HG03558 (cell line): ENCODE measurements around the gene UPK3BL1.
"Not testable (repeated sequence)": the region's sequence is repeated elsewhere in the genome, so short reads cannot be mapped to it uniquely, and the experiment has no call there.

ENCODE experiments used
- ATAC-seq: cut with Tn5 transposase; IDR thresholded peaks from one replicate; pipeline ENCODE4 v1.9.1; 2021; ENCODE audit warnings: moderate number of reproducible peaks; ENCODE audit not compliant: unreplicated experiment; ENCODE audit errors: extremely low read depth

Gene UPK3BL1

GRCh38 chr7:102592477-102593019 lies 50.0 kb downstream of the UPK3BL1 start:
- peak; percentile 47 for ATAC-seq

GRCh38 chr7:102589857-102590256 lies 52.7 kb downstream of the UPK3BL1 start:
- not testable (repeated sequence) for ATAC-seq
